Liver (tissue), 3 donors: ENCODE results near the gene RUFY4.
"Not testable (repeated sequence)": the region's sequence is repeated elsewhere in the genome, so short reads cannot be mapped to it uniquely, and the experiment has no call there.

ENCODE experiments used
- EGR1 ChIP-seq, 2 donors: IDR thresholded peaks; 2 replicates each; pipeline ENCODE4 v1.6.1; 2016 to 2018; ENCODE audit warnings: antibody characterized with exemption in 2 of 2, low read depth in 2 of 2
- JUND ChIP-seq, 2 donors: IDR thresholded peaks; 2 replicates each; pipeline ENCODE4 v1.6.1; 2016; ENCODE audit warnings: antibody characterized with exemption in 2 of 2
- NR2F2 ChIP-seq: IDR thresholded peaks from 2 replicates; pipeline ENCODE4 v1.6.1; 2016; ENCODE audit warnings: antibody characterized with exemption
- RAD21 ChIP-seq, 2 donors: IDR thresholded peaks; 2 replicates each; pipeline ENCODE4 v1.6.1; 2016; ENCODE audit warnings: antibody characterized with exemption in 2 of 2, mild to moderate bottlenecking in 2 of 2
- SP1 ChIP-seq: IDR thresholded peaks from 2 replicates; pipeline ENCODE4 v1.6.1; 2018; ENCODE audit warnings: antibody characterized with exemption, mild to moderate bottlenecking
- YY1 ChIP-seq: IDR thresholded peaks from 2 replicates; pipeline ENCODE4 v1.6.1; 2016; ENCODE audit warnings: antibody characterized with exemption, mild to moderate bottlenecking
- TF ChIP-seq, protein P1 (sequence below): fragments of 150-350 bp; IDR thresholded peaks from 2 replicates; pipeline ENCODE4 v1.5.1; 2017; ENCODE audit warnings: improper control_type of control experiment, low read depth, low read length; ENCODE audit not compliant: missing input control
- TF ChIP-seq, protein P2 (sequence below): IDR thresholded peaks from 2 replicates; pipeline ENCODE4 v1.6.1; 2016; ENCODE audit warnings: antibody characterized with exemption
- TF ChIP-seq, protein P3 (sequence below): IDR thresholded peaks from 2 replicates; pipeline ENCODE4 v1.6.1; 2016; ENCODE audit warnings: antibody characterized with exemption
- donor health status: healthy.
- donor health status: healthy.

DNA sequence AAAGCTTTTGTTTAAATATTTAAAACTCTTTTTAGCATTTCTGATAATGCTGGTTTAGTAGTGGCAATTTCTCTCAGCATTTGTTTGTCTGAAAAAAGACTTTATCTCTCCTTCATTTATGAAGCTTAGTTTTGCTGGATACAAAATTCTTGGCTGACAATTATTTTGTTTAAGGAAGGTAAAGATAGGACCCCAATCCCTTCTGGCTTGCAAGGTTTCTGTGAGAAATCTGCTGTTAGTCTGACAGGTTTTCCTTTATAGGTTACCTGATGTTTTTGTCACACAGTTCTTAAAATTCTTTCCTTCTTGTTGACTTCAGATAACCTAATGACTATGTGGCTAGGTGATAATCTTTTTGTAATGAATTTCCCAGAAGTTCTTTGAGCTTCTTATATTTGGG is 53.2 kb downstream of the RUFY4 start:
- not testable (repeated sequence) for TF ChIP-seq YY1; NR2F2; EGR1 (IDR thresholded peaks at IDR 0.05; ENCODE audit: low read depth in 2 of 2); JUND (IDR thresholded peaks at IDR 0.05); RAD21 (IDR thresholded peaks at IDR 0.05); SP1
- TF ChIP-seq, protein P1, sequence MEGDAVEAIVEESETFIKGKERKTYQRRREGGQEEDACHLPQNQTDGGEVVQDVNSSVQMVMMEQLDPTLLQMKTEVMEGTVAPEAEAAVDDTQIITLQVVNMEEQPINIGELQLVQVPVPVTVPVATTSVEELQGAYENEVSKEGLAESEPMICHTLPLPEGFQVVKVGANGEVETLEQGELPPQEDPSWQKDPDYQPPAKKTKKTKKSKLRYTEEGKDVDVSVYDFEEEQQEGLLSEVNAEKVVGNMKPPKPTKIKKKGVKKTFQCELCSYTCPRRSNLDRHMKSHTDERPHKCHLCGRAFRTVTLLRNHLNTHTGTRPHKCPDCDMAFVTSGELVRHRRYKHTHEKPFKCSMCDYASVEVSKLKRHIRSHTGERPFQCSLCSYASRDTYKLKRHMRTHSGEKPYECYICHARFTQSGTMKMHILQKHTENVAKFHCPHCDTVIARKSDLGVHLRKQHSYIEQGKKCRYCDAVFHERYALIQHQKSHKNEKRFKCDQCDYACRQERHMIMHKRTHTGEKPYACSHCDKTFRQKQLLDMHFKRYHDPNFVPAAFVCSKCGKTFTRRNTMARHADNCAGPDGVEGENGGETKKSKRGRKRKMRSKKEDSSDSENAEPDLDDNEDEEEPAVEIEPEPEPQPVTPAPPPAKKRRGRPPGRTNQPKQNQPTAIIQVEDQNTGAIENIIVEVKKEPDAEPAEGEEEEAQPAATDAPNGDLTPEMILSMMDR = not testable (repeated sequence)
- TF ChIP-seq, protein P2, sequence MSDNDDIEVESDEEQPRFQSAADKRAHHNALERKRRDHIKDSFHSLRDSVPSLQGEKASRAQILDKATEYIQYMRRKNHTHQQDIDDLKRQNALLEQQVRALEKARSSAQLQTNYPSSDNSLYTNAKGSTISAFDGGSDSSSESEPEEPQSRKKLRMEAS = not testable (repeated sequence)
- TF ChIP-seq, protein P3, sequence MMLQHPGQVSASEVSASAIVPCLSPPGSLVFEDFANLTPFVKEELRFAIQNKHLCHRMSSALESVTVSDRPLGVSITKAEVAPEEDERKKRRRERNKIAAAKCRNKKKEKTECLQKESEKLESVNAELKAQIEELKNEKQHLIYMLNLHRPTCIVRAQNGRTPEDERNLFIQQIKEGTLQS = not testable (repeated sequence)
